Measurements from ENCODE around the gene MAML2.
A peak's percentile ranks its signal among the peaks of the same experiment; 100 is the strongest.
"Not testable (repeated sequence)": the region's sequence is repeated elsewhere in the genome, so short reads cannot be mapped to it uniquely, and the experiment has no call there.

Gene MAML2

GRCh38 chr11:96271352-96271751 is 71.6 kb downstream of the MAML2 start:
- not testable (repeated sequence) for DNase-seq (ENCODE audit: low read depth in 3 of 3)

GRCh38 chr11:96268527-96268926 is 74.5 kb downstream of the MAML2 start:
- DNase-seq (ENCODE audit: low read depth in 3 of 3) = not testable (repeated sequence)

GRCh38 chr11:96267496-96268032 is 75.4 kb downstream of the MAML2 start:
- DNase-seq (ENCODE audit: low read depth in 3 of 3) = peak in 1 of 3 experiments; percentile 45

GRCh38 chr11:96267001-96267495 is 75.9 kb downstream of the MAML2 start:
- DNase-seq (ENCODE audit: low read depth in 3 of 3) = no peak

- no peak for DNase-seq (ENCODE audit: low read depth in 3 of 3)
These were observed 77.0 kb downstream of the MAML2 start for GRCh38 chr11:96265972-96266371.

GRCh38 chr11:96265220-96265737 is 77.7 kb downstream of the MAML2 start:
- no peak for DNase-seq (ENCODE audit: low read depth in 3 of 3)

- DNase-seq (ENCODE audit: low read depth in 3 of 3) = no peak
These were observed 78.6 kb downstream of the MAML2 start for GRCh38 chr11:96264364-96264763.

- no peak for DNase-seq (ENCODE audit: low read depth in 3 of 3)
These were observed 79.7 kb downstream of the MAML2 start for GRCh38 chr11:96263238-96263763.

GRCh38 chr11:96260532-96260931 is 82.5 kb downstream of the MAML2 start:
- no peak for DNase-seq (ENCODE audit: low read depth in 3 of 3)

- no peak for DNase-seq (ENCODE audit: low read depth in 3 of 3)
These were observed 82.9 kb downstream of the MAML2 start for GRCh38 chr11:96260067-96260511.

- DNase-seq (ENCODE audit: low read depth in 3 of 3) = no peak
These were observed 83.7 kb downstream of the MAML2 start for GRCh38 chr11:96259134-96259830.

GRCh38 chr11:96257972-96258934 is 84.7 kb downstream of the MAML2 start:
- DNase-seq (ENCODE audit: low read depth in 3 of 3) = no peak

- no peak for DNase-seq (ENCODE audit: low read depth in 3 of 3)
These were observed 86.0 kb downstream of the MAML2 start for GRCh38 chr11:96257036-96257435.

- no peak for DNase-seq (ENCODE audit: low read depth in 3 of 3)
These were observed 86.6 kb downstream of the MAML2 start for GRCh38 chr11:96256215-96257011.

GRCh38 chr11:96254854-96255253 is 88.1 kb downstream of the MAML2 start:
- DNase-seq (ENCODE audit: low read depth in 3 of 3) = no peak

- no peak for DNase-seq (ENCODE audit: low read depth in 3 of 3)
These were observed 88.9 kb downstream of the MAML2 start for GRCh38 chr11:96254087-96254486.

- no peak for DNase-seq (ENCODE audit: low read depth in 3 of 3)
These were observed 96.1 kb downstream of the MAML2 start for GRCh38 chr11:96246718-96247552.

- DNase-seq (ENCODE audit: low read depth in 3 of 3) = peak; percentile 45 to 55 (median 46)
These were observed 99.9 kb downstream of the MAML2 start for GRCh38 chr11:96242971-96243647.

GRCh38 chr11:96242191-96242847 is 100.7 kb downstream of the MAML2 start:
- DNase-seq (ENCODE audit: low read depth in 3 of 3) = no peak
